ENCODE data around the gene DGLUCY. TPM values are rescaled to one million over a fixed set of nuclear protein-coding genes. Genes with fewer than 3 reads are reported as not detected.

DGLUCY gene
- total RNA-seq, 1 experiment from 2014 or later, result 54.8 TPM

GRCh38 chr14:91111443-91111842 lies 2.4 kb upstream of the DGLUCY start:
- ChIA-PET POLR2A (no interaction called here), CTCF (no interaction called here)
- Histone ChIP-seq H3K4me1 (peaks cover 9% of the 10 kb centered on the region), H3K9me3 (no peaks in the 10 kb centered on the region), H3K4me3 (ENCODE audit: low read depth, low read length) (no peak overlapping the region), H3K27me3 (replicated peaks; ENCODE audit: control insufficient read depth, insufficient read depth, low read length) (no peaks in the 10 kb centered on the region), H3K36me3 (ENCODE audit: control insufficient read depth, insufficient read depth, low read length) (peaks cover 1% of the 10 kb centered on the region; the same call in 1 of the 2 replicates)
- TF ChIP-seq CTCF (IDR thresholded peaks at IDR 0.05; ENCODE audit: insufficient read depth in 1 of 2, low read depth in 1 of 2, low read length in 1 of 2, severe bottlenecking in 1 of 2, unreplicated experiment in 1 of 2), result no peak
- no peak overlapping the region for H3K27ac Mint-ChIP-seq (ENCODE audit: unreplicated experiment)
- intact Hi-C loops (cut with micrococcal nuclease; ENCODE audit: unreplicated experiment), result no loop called here
- peaks cover 9% of the 10 kb centered on the region for H3K36me3 Mint-ChIP-seq (ENCODE audit: insufficient read depth, unreplicated experiment)
- no TSS peak for BruUV-seq (replicated peaks)
- peaks cover 10% of the 10 kb centered on the region for H3K4me1 Mint-ChIP-seq (ENCODE audit: low read depth, unreplicated experiment)
- H3K9me3 Mint-ChIP-seq (ENCODE audit: unreplicated experiment), result no peaks in the 10 kb centered on the region
- no peak overlapping the region for H3K4me3 Mint-ChIP-seq (ENCODE audit: unreplicated experiment)
- no peak for DNase-seq
- H3K27me3 Mint-ChIP-seq (ENCODE audit: insufficient read depth, unreplicated experiment), result no peaks in the 10 kb centered on the region

GRCh38 chr14:91112194-91112593 lies 1.7 kb upstream of the DGLUCY start:
- H3K4me3 ChIP-seq (ENCODE audit: low read depth, low read length), result no peak overlapping the region
- TF ChIP-seq CTCF (IDR thresholded peaks at IDR 0.05; ENCODE audit: insufficient read depth in 1 of 2, low read depth in 1 of 2, low read length in 1 of 2, severe bottlenecking in 1 of 2, unreplicated experiment in 1 of 2), result no peak
- no peaks in the 10 kb centered on the region for H3K9me3 ChIP-seq
- POLR2A ChIA-PET, result no interaction called here
- H3K27me3 ChIP-seq (replicated peaks; ENCODE audit: control insufficient read depth, insufficient read depth, low read length), result no peaks in the 10 kb centered on the region
- H3K36me3 ChIP-seq (ENCODE audit: control insufficient read depth, insufficient read depth, low read length), result peaks cover 1% of the 10 kb centered on the region; the same call in 1 of the 2 replicates
- BruUV-seq (replicated peaks), result no TSS peak
- peaks cover 9% of the 10 kb centered on the region for H3K4me1 ChIP-seq
- Mint-ChIP-seq H3K27me3 (ENCODE audit: insufficient read depth, unreplicated experiment) (no peaks in the 10 kb centered on the region), H3K27ac (ENCODE audit: unreplicated experiment) (peak overlapping the region; percentile 84), H3K36me3 (ENCODE audit: insufficient read depth, unreplicated experiment) (peaks cover 15% of the 10 kb centered on the region), H3K9me3 (ENCODE audit: unreplicated experiment) (no peaks in the 10 kb centered on the region), H3K4me1 (ENCODE audit: low read depth, unreplicated experiment) (peaks cover 11% of the 10 kb centered on the region), H3K4me3 (ENCODE audit: unreplicated experiment) (peak overlapping the region; percentile 84)
- CTCF ChIA-PET, result interaction anchor here (2.4 kb wide), 1 partner anchor 209 kb away, joined by 9 read pairs; no protein-coding TSS in a partner anchor
- intact Hi-C loops (cut with micrococcal nuclease; ENCODE audit: unreplicated experiment), result no loop called here
- DNase-seq, result no peak

- no peaks in the 10 kb centered on the region for H3K27me3 ChIP-seq (replicated peaks; ENCODE audit: control insufficient read depth, insufficient read depth, low read length)
- DNase-seq, result peak; percentile 87 to 89
- Mint-ChIP-seq H3K4me3 (ENCODE audit: unreplicated experiment) (peak overlapping the region; percentile 84), H3K9me3 (ENCODE audit: unreplicated experiment) (no peaks in the 10 kb centered on the region), H3K27ac (ENCODE audit: unreplicated experiment) (peak overlapping the region; percentile 84), H3K4me1 (ENCODE audit: low read depth, unreplicated experiment) (peaks cover 5% of the 10 kb centered on the region), H3K27me3 (ENCODE audit: insufficient read depth, unreplicated experiment) (no peaks in the 10 kb centered on the region), H3K36me3 (ENCODE audit: insufficient read depth, unreplicated experiment) (peaks cover 33% of the 10 kb centered on the region)
- H3K4me1 ChIP-seq, result peaks cover 9% of the 10 kb centered on the region
- CTCF ChIA-PET, result interaction anchor here (0.6 to 2.9 kb wide), 7 partner anchors 16 to 212 kb away, joined by 4 to 18 read pairs (median 9); partner anchors contain the start of gene RPS6KA5
- POLR2A ChIA-PET, result interaction anchor here (0.5 to 3.0 kb wide), 5 partner anchors 20 to 831 kb away, joined by 3 to 27 read pairs (median 3); partner anchors contain the start of gene RPS6KA5
- intact Hi-C loops (cut with micrococcal nuclease; ENCODE audit: unreplicated experiment), result loop anchor here (1.0 to 2.0 kb wide), 3 partner anchors 25 to 54 kb away; partner anchors contain the start of gene RPS6KA5
- peaks cover 1% of the 10 kb centered on the region; the same call in 1 of the 2 replicates for H3K36me3 ChIP-seq (ENCODE audit: control insufficient read depth, insufficient read depth, low read length)
- no peak for TF ChIP-seq CTCF (IDR thresholded peaks at IDR 0.05; ENCODE audit: insufficient read depth in 1 of 2, low read depth in 1 of 2, low read length in 1 of 2, severe bottlenecking in 1 of 2, unreplicated experiment in 1 of 2)
- TSS peak; percentile 74 for BruUV-seq (replicated peaks)
- H3K4me3 ChIP-seq (ENCODE audit: low read depth, low read length), result peak overlapping the region; percentile 64
- 0 out of 2 replicates have a peak, but pooled peaks cover 4% of the 10 kb centered on the region for H3K9me3 ChIP-seq
Observed at GRCh38 chr14:91114079-91115065, 499 bp downstream of the DGLUCY start.

Data from Caco-2 (cell line).